Stimulated activated CD4-positive, alpha-beta T cell treated with anti-CD3 and anti-CD28 coated beads, Interleukin-4, amount 100 ng/mL, for 24 hours (primary cell): ENCODE results near the gene NEUROD4.
A peak's percentile ranks its signal among the peaks of the same experiment; 100 is the strongest.

Experiments
- DNase-seq: peaks from one replicate; pipeline ENCODE4 v3.0.0-alpha.2; 2020

Gene NEUROD4

DNA sequence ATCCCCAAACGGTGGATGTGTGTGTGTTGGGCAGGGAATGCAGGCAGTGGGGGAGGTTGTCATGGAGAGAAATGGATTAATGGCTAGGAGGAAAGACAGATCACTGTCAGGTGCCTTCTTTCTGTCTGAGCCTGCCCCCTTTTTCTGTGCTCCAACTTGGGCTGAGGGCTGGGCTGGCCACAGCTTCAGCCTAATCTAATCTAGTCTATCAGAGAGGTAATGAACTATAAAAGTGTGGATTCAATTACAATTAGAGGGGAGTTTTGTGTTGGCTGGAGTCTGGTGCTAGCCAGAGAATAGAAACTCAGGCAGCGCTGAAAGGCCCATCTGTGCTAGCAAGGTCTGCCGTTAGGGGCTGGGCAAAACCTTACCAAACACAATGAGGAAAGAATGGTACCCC is 41.2 kb downstream of the NEUROD4 start:
- no peak for DNase-seq

GRCh38 chr12:55063291-55063690 is 43.5 kb downstream of the NEUROD4 start:
- no peak for DNase-seq

- no peak for DNase-seq
Observed at GRCh38 chr12:55065535-55065934, 45.8 kb downstream of the NEUROD4 start.

DNA sequence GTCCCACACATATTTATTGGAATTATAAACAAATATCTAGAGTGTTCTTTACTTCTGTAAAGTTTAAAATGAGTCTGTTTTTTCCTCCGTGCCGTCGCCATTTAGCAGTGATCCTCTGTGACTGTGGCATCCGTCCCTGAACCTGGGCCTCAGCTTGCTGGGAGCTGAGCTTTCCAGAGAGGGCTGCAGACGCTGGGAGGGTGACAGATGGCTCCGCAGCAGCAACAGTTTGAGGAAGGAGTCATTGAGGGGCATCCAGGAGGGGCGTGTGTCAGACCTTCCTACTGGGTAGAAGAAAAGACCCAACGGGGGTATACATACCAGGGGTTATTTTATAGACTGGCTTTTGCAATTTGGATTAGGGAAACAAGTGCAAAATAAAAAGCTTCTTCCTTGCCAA is 47.9 kb downstream of the NEUROD4 start:
- no peak for DNase-seq

- DNase-seq: peak; percentile 27
Observed at GRCh38 chr12:55068416-55069010, 48.7 kb downstream of the NEUROD4 start.

DNA sequence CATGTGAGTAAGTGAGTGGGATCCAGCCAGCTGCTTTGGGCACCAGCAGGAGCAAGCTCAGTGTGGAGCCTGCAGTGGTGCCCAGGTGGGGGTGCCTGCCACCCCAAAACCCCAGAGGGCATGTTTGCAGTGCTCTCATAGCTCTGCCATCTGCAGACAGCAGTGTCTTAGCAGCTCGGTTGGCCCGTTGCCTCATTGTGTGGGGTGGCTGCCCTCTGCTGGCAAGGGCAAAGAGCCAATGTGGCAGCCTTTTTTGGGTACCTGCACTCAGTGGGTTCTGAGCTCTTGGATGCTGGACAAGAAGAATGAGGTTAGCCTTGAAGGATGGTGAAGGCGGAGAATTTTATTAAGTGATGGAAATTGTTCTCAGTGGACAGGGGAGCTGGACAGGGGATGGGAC is 52.3 kb downstream of the NEUROD4 start:
- DNase-seq: peak; percentile 83

DNA sequence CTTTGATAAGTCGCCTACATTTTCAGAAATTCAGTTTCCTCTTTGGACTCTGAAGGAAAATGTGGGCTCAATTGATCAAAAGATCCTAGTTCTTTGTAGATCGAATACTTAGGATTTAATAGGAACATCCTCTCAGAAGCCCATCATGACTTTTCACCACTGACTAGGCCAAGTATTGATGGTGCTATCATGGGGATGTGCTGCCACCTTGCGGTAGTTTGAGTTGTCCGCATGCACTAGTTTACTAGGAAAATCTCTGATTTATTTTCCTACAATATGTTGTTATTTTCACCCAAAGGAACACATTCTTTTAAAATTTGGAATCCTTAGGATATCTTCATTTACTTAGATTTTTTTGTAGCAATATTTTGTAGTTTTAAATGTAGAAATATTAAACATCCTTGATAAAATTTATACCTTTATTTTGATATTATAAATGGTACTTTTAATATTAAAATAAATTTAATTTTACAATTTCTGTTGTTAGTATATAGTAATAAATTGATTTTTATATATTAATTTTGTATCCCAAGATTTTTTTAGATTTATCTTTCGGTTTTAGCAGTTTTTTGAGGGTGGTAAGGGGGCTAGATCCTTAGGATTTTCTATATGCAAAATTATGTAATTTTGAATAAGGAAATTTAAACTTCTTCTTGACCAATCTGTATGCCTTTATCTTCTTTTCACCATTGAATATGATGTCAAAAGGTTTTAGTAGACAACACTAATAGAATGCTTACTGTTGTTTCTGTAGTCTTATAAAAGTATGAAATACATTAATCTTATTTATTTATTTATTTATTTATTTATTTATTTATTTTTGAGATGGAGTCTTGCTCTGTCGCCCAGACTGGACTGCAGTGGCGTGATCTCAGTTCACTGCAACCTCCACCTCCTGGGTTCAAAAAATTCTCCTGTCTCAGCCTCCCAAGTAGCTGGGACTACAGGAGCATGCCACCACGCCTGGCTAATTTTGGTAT is 53.6 kb downstream of the NEUROD4 start:
- DNase-seq: peak; percentile 85

- DNase-seq: no peak
Observed at GRCh38 chr12:55074806-55075205, 55.0 kb downstream of the NEUROD4 start.
